Activated CD8-positive, alpha-beta memory T cell treated with anti-CD3 and anti-CD28 coated beads, Interleukin-2, amount 50 U/mL, for 4 hours (primary cell): ENCODE data around the gene DENND4B.
A peak's percentile ranks its signal among the peaks of the same experiment; 100 is the strongest.

Experiments
- DNase-seq: peaks from one replicate; pipeline ENCODE4 v3.0.0-alpha.2; 2020

DENND4B gene

DNA sequence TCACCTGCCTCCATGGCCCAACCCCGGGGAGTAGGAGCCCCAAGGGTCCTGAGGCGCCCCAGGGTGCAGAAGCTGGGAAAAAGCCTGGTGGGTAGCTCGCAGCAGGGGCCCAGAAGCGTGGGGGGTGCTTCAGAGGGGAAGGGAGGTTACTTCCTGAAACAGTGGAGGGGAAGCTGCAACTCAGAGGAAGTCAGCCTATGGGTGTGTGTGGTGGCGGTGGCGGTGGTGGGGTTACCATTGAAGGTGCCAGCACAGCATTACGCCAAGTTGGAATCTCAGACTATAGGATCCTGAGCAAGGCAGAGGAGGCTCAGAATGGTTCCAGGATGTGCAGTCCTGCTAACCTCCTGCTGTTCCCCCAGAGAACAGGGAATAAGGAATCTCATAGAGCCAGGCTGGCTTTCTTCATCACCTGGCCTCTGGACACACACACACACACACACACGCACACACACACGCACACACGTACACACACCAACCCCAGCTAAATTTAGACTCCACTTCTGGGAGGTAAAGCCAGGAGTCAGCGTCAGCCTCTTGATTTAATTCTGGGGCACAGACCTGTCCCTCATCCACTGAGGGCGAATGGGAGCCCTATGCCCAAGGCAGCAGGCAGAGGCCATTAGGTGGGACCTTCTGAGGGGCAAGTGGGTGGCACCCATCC, 1.3 kb downstream of the DENND4B start:
- DNase-seq = peak; percentile 78

- DNase-seq = no peak
Measured at GRCh38 chr1:153944827-153945117, 1.7 kb downstream of the DENND4B start.

- no peak for DNase-seq
Measured at GRCh38 chr1:153944005-153944826, 2.3 kb downstream of the DENND4B start.

DNA sequence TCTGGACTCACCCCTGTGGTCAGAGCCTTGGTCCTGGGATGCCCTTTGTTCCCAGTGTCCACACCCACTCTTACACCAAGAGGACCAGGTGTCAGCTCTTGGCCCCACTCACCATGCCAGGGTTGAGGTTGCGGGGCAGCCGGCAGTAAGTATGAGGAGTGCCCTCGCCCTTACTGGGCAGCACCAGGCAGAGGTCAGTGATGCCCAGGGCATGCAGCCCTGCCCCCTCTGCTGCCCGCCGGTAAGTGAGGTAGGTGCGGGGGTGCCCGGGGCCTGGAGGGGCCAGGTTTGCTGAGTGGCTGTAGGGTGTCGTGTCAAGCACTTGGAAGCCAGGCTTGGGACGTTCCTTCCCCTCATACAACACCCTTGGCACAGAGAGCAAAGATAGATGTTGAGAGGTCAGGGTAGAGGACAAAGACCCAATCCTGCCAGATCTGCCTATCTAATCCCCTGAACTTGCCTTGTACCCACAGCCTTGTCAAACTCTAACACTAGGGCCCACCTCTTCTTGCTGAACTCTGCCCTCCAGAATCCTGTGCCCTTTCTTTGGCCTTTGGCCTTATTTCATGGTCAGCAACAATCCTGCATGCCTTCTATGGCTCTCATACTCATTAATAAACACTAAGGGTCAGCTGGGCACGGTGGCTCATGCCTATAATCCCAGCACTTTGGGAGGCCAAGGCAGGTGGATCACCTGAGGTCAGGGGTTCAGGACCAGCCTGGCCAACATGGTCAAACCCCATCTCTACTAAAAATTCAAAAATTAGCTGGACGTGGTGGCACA, 3.6 kb downstream of the DENND4B start:
- no peak for DNase-seq

- DNase-seq = no peak
Measured at GRCh38 chr1:153941826-153942725, 4.4 kb downstream of the DENND4B start.

GRCh38 chr1:153940756-153941155, 5.8 kb downstream of the DENND4B start:
- DNase-seq = no peak

GRCh38 chr1:153939476-153939875, 7.0 kb downstream of the DENND4B start:
- no peak for DNase-seq

DNA sequence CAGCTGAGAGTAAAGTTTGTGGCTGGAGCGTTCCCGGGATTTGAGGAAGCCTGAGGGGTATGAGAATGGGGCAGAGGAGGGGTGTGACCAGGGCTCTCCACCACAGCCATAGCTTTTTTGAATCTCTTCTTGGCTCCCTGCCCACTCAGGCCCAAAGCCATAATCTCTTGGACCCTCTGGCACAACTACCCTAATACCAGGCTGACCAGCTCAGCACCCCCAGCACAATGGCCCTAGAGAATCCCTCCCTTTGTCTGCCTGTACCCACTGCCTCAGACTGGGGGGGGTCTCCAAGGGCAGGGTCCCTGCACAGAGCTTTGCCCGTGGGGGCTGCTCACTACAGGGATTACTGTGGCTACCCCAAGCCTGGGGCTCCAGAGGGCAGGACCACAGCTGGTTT, 7.5 kb downstream of the DENND4B start:
- no peak for DNase-seq

- no peak for DNase-seq
Measured at GRCh38 chr1:153937331-153937730, 9.2 kb downstream of the DENND4B start.

- no peak for DNase-seq
Measured at GRCh38 chr1:153936011-153936802, 10.3 kb downstream of the DENND4B start.

DNA sequence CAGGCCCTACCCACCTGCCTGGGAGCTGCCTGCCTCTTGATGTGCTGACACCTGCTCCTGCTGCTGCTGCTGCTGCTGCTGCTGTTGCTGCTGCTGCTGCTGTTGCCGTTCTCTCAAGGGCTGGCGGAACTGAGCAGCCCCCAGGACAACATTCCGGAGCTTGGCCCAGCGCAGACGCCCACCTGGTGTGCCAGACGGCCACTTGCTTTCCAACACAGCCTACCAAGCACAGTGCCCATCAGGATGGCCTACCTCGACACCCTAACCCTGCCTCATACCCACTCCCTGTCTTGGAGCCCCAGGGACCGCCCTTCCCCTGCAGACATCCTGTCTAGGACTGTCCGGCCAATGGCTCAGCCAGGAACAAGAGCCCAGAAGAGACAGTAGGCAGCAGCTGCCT, 11.8 kb downstream of the DENND4B start:
- no peak for DNase-seq

- DNase-seq = no peak
Measured at GRCh38 chr1:153933955-153934354, 12.6 kb downstream of the DENND4B start.

DNA sequence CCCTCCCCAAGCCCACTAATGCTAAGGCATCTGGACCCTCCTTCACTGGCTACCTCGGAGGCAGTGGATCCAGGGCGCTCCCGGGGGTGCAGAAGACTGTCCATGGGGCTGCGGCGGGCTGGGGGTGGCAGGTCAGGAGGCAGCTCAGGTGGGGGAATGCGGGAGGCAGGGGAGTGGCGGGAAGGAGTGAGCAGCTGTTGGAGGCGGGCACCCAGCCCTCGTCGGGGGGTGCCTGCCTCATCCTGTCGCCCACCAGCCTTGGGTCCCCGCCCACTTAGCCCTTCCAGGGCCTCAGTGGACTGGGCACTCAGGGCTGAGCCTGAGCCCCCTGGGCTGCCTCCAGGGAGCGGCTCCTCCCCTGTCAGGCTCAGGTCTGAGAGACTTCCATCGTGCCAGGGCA, 13.1 kb downstream of the DENND4B start:
- no peak for DNase-seq

DNA sequence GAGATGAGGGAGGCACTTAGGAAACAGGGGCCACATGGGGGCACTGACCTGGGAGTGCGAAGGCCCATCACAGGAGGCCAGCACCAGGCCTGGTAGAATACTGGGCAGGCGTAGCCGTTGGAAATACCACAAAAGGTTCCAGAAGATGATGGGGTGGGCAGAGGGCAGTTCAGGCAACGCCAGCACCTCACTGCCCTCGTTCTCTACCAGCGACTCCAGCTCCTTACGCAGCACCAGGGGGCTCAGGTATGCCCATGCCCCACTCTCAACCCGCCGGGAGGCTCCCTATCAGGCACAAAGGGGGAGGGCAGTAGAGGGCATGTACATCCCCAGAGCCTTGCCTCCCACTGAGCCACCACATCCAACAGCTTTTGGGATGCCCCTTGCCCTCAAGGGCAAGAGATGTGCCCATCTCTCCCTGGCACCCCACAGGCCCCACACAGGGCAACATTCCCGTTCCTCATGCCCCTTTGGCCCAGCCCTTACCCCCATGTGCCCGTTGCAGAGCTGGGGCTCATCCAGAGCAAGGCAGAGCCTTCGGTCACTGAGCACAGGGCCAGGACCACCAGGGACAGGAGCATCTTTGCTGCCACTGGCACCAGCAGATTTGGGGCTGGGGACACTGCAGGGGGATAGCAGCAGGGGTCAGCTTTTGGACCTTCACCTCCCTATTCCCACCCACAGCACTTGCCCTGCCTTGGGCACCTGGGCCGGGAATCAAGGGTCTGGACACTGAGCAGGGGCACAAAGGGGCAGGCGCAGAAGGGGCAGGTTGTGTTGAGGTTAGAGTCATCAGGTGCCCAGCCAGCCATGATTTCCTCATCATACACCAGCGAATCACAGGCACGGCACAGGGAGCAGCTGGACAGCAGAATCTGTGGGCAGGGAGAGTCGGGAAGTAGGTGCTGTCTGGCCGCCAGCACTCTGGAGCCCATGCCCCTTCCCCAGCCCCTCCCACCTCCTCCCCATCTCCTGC, 14.1 kb downstream of the DENND4B start:
- DNase-seq = no peak

- DNase-seq = no peak
Measured at GRCh38 chr1:153929981-153930948, 16.3 kb downstream of the DENND4B start.

DNA sequence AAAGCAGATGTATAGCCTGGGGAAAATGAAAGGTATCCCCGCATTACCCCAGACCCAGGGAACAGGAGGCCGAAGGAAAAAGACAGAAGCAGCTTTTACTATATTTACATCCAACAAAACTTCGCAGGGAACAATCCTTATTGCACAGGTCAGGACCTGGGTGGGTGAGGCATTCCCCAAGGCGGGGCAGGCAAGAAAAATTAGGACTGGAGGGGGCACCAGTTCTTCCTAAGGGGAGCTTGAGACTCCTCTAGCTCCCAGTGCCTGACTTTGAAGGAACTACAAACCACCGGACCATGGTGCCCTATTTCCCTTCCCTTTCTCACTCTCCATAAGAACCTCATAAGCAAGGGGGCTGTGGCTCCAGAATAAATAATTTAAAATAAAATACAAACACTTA, 17.1 kb downstream of the DENND4B start:
- DNase-seq = no peak

GRCh38 chr1:153928791-153929341, 17.7 kb downstream of the DENND4B start:
- DNase-seq = no peak

GRCh38 chr1:153928245-153928644, 18.3 kb downstream of the DENND4B start:
- no peak for DNase-seq

DNA sequence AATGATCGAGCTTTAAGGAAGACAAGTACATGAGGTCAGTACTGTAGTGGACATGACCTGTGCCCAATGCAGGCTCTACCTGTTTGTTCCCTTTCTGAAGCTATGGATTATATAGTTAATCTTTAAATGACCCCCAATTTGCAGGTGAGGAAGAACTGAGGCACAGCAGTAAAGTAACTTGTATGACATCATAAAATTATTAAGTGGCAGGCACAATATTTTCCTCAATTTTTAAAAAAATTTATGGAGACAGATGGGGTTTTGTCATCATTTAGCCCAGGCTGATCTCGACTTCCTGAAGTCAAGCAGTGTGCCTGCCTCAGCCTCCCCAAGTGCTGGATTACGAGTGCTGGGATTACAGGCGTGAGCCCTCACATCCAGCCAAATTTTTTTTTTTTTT, 20.1 kb downstream of the DENND4B start:
- DNase-seq = no peak
